WTC11 (cell line): Measurements from ENCODE around the gene NTRK2.

Experiments used
- ESRRA ChIP-seq: sonication (generic); formaldehyde crosslinking; IDR thresholded peaks from 2 replicates; pipeline ENCODE4 v1.8.1; 2022; ENCODE audit warnings: mild to moderate bottlenecking, missing genetic modification reagents, borderline replicate concordance
- NFATC4 ChIP-seq: fragments of 250-450 bp; sonication (Bioruptor Pico); IDR thresholded peaks from 2 replicates; pipeline ENCODE4 v1.9.0; 2021; ENCODE audit warnings: mild to moderate bottlenecking
- NR3C1 ChIP-seq: sonication (generic); formaldehyde crosslinking; conservative IDR thresholded peaks from 2 replicates; pipeline ENCODE4 v1.8.1; 2023; ENCODE audit warnings: low read depth, mild to moderate bottlenecking, missing genetic modification reagents
- RELA ChIP-seq: sonication (generic); formaldehyde crosslinking; IDR thresholded peaks from 2 replicates; pipeline ENCODE4 v1.8.1; 2022; ENCODE audit warnings: missing genetic modification reagents, mild to moderate bottlenecking, borderline replicate concordance
- SP1 ChIP-seq: sonication (generic); formaldehyde crosslinking; conservative IDR thresholded peaks from 2 replicates; pipeline ENCODE4 v1.8.1; 2022; ENCODE audit warnings: missing genetic modification reagents
- TCF7 ChIP-seq: sonication (generic); formaldehyde crosslinking; IDR thresholded peaks from 2 replicates; pipeline ENCODE4 v1.8.0; 2022; ENCODE audit warnings: mild to moderate bottlenecking, low read depth, missing genetic modification reagents, moderate library complexity
- TP53 ChIP-seq: sonication (generic); formaldehyde crosslinking; IDR thresholded peaks from 2 replicates; pipeline ENCODE4 v1.8.1; 2023; ENCODE audit warnings: mild to moderate bottlenecking, missing genetic modification reagents
- TF ChIP-seq, protein P1 (sequence below): sonication (generic); formaldehyde crosslinking; IDR thresholded peaks from 2 replicates; pipeline ENCODE4 v1.8.1; 2023; ENCODE audit warnings: mild to moderate bottlenecking, missing genetic modification reagents, moderate library complexity
- TF ChIP-seq, protein P2 (sequence below): sonication (generic); formaldehyde crosslinking; IDR thresholded peaks from 2 replicates; pipeline ENCODE4 v1.8.0; 2022; ENCODE audit warnings: mild to moderate bottlenecking, missing genetic modification reagents
- TF ChIP-seq, protein P3 (sequence below): fragments of 200-600 bp; IDR thresholded peaks from 2 replicates; pipeline ENCODE4 v1.8.0; 2022; ENCODE audit warnings: antibody characterized with exemption
- TF ChIP-seq, protein P4 (sequence below): sonication (generic); formaldehyde crosslinking; IDR thresholded peaks from 2 replicates; pipeline ENCODE4 v1.8.1; 2022; ENCODE audit warnings: mild to moderate bottlenecking, missing genetic modification reagents, moderate library complexity, borderline replicate concordance
- TF ChIP-seq, protein P5 (sequence below): sonication (generic); formaldehyde crosslinking; IDR thresholded peaks from 2 replicates; pipeline ENCODE4 v1.8.0; 2023; ENCODE audit warnings: missing genetic modification reagents

DNA sequence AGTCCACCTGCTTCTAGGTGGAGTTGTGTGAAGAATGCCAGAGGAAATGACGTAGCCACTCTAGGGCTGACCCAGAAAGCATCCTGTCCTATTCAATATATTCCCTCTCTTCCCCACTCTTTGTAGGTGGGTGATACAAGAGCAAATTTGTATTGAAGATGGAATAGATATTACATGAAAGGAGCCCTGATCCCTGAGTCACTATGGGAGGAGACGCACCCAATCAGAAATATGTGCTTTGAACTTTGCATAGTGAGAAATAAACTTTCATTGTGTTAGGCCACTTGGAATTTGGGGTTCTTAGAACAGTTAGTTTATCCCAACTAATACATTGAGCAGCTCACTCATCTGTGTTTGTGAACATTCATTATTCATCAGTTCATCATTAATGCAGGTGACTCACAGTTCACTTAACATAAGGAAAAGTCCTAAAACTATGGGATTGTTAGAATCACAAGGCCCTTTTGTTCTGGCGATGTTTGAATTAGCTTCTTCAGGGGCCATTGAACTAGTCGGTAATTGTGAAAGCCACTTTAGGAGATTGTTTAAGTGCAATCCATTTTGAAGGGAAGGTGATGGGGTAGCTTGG lies 26.9 kb upstream of the NTRK2 start:
- TF ChIP-seq, protein P1, sequence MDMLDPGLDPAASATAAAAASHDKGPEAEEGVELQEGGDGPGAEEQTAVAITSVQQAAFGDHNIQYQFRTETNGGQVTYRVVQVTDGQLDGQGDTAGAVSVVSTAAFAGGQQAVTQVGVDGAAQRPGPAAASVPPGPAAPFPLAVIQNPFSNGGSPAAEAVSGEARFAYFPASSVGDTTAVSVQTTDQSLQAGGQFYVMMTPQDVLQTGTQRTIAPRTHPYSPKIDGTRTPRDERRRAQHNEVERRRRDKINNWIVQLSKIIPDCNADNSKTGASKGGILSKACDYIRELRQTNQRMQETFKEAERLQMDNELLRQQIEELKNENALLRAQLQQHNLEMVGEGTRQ (CRISPR knock-in tag), result no peak
- TF ChIP-seq RELA (CRISPR knock-in tag) (no peak), TP53 (CRISPR knock-in tag) (no peak), NFATC4 (no peak), NR3C1 (CRISPR knock-in tag) (no peak), SP1 (CRISPR knock-in tag) (no peak), ESRRA (CRISPR knock-in tag) (no peak), TCF7 (no peak)
- TF ChIP-seq, protein P2, sequence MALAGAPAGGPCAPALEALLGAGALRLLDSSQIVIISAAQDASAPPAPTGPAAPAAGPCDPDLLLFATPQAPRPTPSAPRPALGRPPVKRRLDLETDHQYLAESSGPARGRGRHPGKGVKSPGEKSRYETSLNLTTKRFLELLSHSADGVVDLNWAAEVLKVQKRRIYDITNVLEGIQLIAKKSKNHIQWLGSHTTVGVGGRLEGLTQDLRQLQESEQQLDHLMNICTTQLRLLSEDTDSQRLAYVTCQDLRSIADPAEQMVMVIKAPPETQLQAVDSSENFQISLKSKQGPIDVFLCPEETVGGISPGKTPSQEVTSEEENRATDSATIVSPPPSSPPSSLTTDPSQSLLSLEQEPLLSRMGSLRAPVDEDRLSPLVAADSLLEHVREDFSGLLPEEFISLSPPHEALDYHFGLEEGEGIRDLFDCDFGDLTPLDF, result no peak
- TF ChIP-seq, protein P3, sequence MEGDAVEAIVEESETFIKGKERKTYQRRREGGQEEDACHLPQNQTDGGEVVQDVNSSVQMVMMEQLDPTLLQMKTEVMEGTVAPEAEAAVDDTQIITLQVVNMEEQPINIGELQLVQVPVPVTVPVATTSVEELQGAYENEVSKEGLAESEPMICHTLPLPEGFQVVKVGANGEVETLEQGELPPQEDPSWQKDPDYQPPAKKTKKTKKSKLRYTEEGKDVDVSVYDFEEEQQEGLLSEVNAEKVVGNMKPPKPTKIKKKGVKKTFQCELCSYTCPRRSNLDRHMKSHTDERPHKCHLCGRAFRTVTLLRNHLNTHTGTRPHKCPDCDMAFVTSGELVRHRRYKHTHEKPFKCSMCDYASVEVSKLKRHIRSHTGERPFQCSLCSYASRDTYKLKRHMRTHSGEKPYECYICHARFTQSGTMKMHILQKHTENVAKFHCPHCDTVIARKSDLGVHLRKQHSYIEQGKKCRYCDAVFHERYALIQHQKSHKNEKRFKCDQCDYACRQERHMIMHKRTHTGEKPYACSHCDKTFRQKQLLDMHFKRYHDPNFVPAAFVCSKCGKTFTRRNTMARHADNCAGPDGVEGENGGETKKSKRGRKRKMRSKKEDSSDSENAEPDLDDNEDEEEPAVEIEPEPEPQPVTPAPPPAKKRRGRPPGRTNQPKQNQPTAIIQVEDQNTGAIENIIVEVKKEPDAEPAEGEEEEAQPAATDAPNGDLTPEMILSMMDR, result no peak
- TF ChIP-seq, protein P4, sequence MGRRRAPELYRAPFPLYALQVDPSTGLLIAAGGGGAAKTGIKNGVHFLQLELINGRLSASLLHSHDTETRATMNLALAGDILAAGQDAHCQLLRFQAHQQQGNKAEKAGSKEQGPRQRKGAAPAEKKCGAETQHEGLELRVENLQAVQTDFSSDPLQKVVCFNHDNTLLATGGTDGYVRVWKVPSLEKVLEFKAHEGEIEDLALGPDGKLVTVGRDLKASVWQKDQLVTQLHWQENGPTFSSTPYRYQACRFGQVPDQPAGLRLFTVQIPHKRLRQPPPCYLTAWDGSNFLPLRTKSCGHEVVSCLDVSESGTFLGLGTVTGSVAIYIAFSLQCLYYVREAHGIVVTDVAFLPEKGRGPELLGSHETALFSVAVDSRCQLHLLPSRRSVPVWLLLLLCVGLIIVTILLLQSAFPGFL (CRISPR knock-in tag), result no peak
- TF ChIP-seq, protein P5, sequence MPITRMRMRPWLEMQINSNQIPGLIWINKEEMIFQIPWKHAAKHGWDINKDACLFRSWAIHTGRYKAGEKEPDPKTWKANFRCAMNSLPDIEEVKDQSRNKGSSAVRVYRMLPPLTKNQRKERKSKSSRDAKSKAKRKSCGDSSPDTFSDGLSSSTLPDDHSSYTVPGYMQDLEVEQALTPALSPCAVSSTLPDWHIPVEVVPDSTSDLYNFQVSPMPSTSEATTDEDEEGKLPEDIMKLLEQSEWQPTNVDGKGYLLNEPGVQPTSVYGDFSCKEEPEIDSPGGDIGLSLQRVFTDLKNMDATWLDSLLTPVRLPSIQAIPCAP (CRISPR knock-in tag), result no peak
